K562 (cell line): ENCODE data around the gene ASCC1. TPM values are rescaled to one million over a fixed set of nuclear protein-coding genes. Genes with fewer than 3 reads are reported as not detected.

Experiments
- ATAC-seq: fragments of 200-7000 bp; cut with Tn5 transposase; 3 replicates; pipeline ENCODE4 v1.9.1; 2020; ENCODE audit warnings: moderate library complexity
- BruUV-seq: library from RNA; stranded (reverse); fragments of 400-500 nt; replicated peaks from 2 replicates; lab custom pipeline; 2021; lab: Mats Ljungman, UMichigan
- CTCF ChIA-PET: fragments of 300-600 bp; formaldehyde crosslinking; extraction: SDS; loops from one replicate; lab custom pipeline; 2021; ENCODE audit warnings: low intra/inter-chr PET ratio; lab: Yijun Ruan, JAX
- POLR2A ChIA-PET: fragments of 300-600, 350-650 bp; sonication (Branson Sonifier 250); formaldehyde crosslinking; extraction: SDS; loops from one replicate; lab custom pipeline; 2021; ENCODE audit warnings: antibody characterized with exemption, inconsistent platforms; lab: Yijun Ruan, JAX
- DNase-seq, 4 experiments: peaks; one replicate each; pipeline versions ENCODE4 v3.0.0 to v3.0.0-alpha.2; 2011 to 2018; ENCODE audit warnings: low spot score in 3 of 4, mixed read lengths in 3 of 4; ENCODE audit errors: extremely low read depth in 1 of 4
- FAIRE-seq: peaks from 2 replicates; lab custom pipeline; 2011; peaks lifted over from hg19 to GRCh38; lab: Jason Lieb, UNC
- H2AFZ ChIP-seq: 2 replicates; pipeline ENCODE4 v1.6.0; 2011; ENCODE audit warnings: low read depth, low read length, control low read depth, inconsistent platforms
- H3K27ac ChIP-seq: fragments of 200-600 bp; 3 replicates; pipeline ENCODE4 v1.8.0; 2011; ENCODE audit warnings: low read depth, mild to moderate bottlenecking, control low read depth, inconsistent platforms, low read length, moderate library complexity, mixed read lengths; ENCODE audit errors: extremely low read depth
- H3K27me3 ChIP-seq, 2 experiments: fragments of 300-600 bp in 1 of 2; 2 replicates in 1 of 2; 3 replicates in 1 of 2; pipeline versions ENCODE4 v1.6.0 to v1.8.0; 2011; ENCODE audit warnings: inconsistent platforms in 2 of 2, low read length in 2 of 2, mild to moderate bottlenecking in 1 of 2, mixed read lengths in 1 of 2, moderate library complexity in 1 of 2; ENCODE audit not compliant: control insufficient read depth in 2 of 2, insufficient read depth in 2 of 2
- H3K36me3 ChIP-seq: fragments of 300-600 bp; 3 replicates; pipeline ENCODE4 v1.8.0; 2011; ENCODE audit warnings: mild to moderate bottlenecking, low read length, inconsistent platforms; ENCODE audit not compliant: control insufficient read depth, insufficient read depth
- H3K4me1 ChIP-seq, 2 experiments: fragments of 200-600 bp in 1 of 2; replicated peaks in 1 of 2; 2 replicates in 1 of 2; 3 replicates in 1 of 2; pipeline versions ENCODE4 v1.5.1 to v1.8.0; 2011; ENCODE audit warnings: inconsistent platforms in 2 of 2, low read length in 2 of 2, mild to moderate bottlenecking in 1 of 2, mixed read lengths in 1 of 2, moderate library complexity in 1 of 2; ENCODE audit not compliant: control insufficient read depth in 2 of 2, insufficient read depth in 2 of 2
- H3K4me2 ChIP-seq: 2 replicates; pipeline ENCODE4 v1.6.1; 2011; ENCODE audit warnings: low read length, control low read depth, inconsistent platforms, mixed read lengths; ENCODE audit not compliant: insufficient read depth
- H3K4me3 ChIP-seq: fragments of 200-600 bp; sonication (generic), shearing (Covaris generic); 2 replicates; pipeline ENCODE4 v1.5.1; 2016; ENCODE audit warnings: control low read depth, inconsistent platforms
- H3K79me2 ChIP-seq: fragments of 200-600 bp; 3 replicates; pipeline ENCODE4 v1.8.0; 2011; ENCODE audit warnings: low read length, inconsistent platforms; ENCODE audit not compliant: control insufficient read depth, insufficient read depth
- H3K9ac ChIP-seq, 2 experiments: 2 replicates each; pipeline versions ENCODE4 v1.6.0 to v1.6.1; 2011; ENCODE audit warnings: low read depth in 2 of 2, low read length in 2 of 2, control low read depth in 1 of 2, inconsistent platforms in 1 of 2, mild to moderate bottlenecking in 1 of 2, mixed read lengths in 1 of 2; ENCODE audit not compliant: insufficient read depth in 1 of 2
- H3K9me1 ChIP-seq: one replicate; pipeline ENCODE4 v1.6.0; 2011; ENCODE audit warnings: inconsistent platforms, mild to moderate bottlenecking, low read length, moderate library complexity; ENCODE audit not compliant: control insufficient read depth, insufficient read depth
- H3K9me3 ChIP-seq: replicated peaks from 2 replicates; pipeline ENCODE4 v1.5.1; 2011; ENCODE audit warnings: low read depth, low read length, inconsistent platforms; ENCODE audit not compliant: control insufficient read depth, insufficient read depth
- H4K20me1 ChIP-seq: replicated peaks from 2 replicates; pipeline ENCODE4 v1.6.1; 2011; ENCODE audit warnings: low read length, inconsistent platforms, mixed read lengths; ENCODE audit not compliant: control insufficient read depth, insufficient read depth
- ATF4 ChIP-seq: fragments of 450-650 bp; formaldehyde crosslinking; IDR thresholded peaks from 2 replicates; pipeline ENCODE4 v1.4.0; 2022; ENCODE audit warnings: mild to moderate bottlenecking, moderate library complexity
- ELF1 ChIP-seq: fragments of 200-800 bp; sonication (Bioruptor generic); IDR thresholded peaks from 2 replicates; pipeline ENCODE4 v1.6.1; 2016; ENCODE audit warnings: missing genetic modification characterization, missing compliant biosample characterization
- ETV1 ChIP-seq: fragments of 450-650 bp; conservative IDR thresholded peaks from 2 replicates; pipeline ENCODE4 v1.6.1; 2016; ENCODE audit warnings: missing genetic modification characterization, control low read depth, low read depth, missing compliant biosample characterization
- FOXK1 ChIP-seq: sonication (generic); formaldehyde crosslinking; IDR thresholded peaks from 2 replicates; pipeline ENCODE4 v1.8.0; 2022; ENCODE audit warnings: missing genetic modification reagents, mild to moderate bottlenecking, borderline replicate concordance
- MBD1 ChIP-seq: fragments of 250-450 bp; sonication (Bioruptor Pico); IDR thresholded peaks from 2 replicates; pipeline ENCODE4 v1.8.0; 2022; ENCODE audit warnings: inconsistent platforms
- MXI1 ChIP-seq: IDR thresholded peaks from 2 replicates; pipeline ENCODE4 v1.6.1; 2011; ENCODE audit warnings: low read depth, mild to moderate bottlenecking, improper control_type of control experiment, low read length
- MYNN ChIP-seq, 2 experiments: sonication (generic); formaldehyde crosslinking in 1 of 2; IDR thresholded peaks; 2 replicates each; pipeline versions ENCODE4 v1.5.0 to v1.6.1; 2016 to 2020; ENCODE audit warnings: antibody characterized with exemption in 1 of 2, missing genetic modification reagents in 1 of 2
- PATZ1 ChIP-seq: fragments of 250-450 bp; sonication (Bioruptor Pico); IDR thresholded peaks from 2 replicates; pipeline ENCODE4 v1.5.0; 2020; ENCODE audit warnings: mild to moderate bottlenecking, borderline replicate concordance
- TSHZ1 ChIP-seq: fragments of 250-450 bp; sonication (Bioruptor Pico); IDR thresholded peaks from 2 replicates; pipeline ENCODE4 v1.4.0; 2020; ENCODE audit warnings: mild to moderate bottlenecking, moderate library complexity
- ZNF41 ChIP-seq: fragments of 250-450 bp; sonication (Bioruptor Pico); conservative IDR thresholded peaks from 2 replicates; pipeline ENCODE4 v1.4.0; 2020; ENCODE audit warnings: mild to moderate bottlenecking
- WGBS: fragments of 100-300 bp; shearing (Covaris generic); methylation state at CpG from one replicate; pipeline ENCODE4 v1.1.6; 2016; ENCODE audit warnings: low coverage, mixed read lengths; ENCODE audit not compliant: insufficient coverage; ENCODE audit errors: missing lambda C conversion rate; 5-methylcytosine and 5-hydroxymethylcytosine counted together
- in situ Hi-C: fragments of 300-500 bp; cut with MboI; formaldehyde crosslinking; loops from 4 replicates; pipeline ENCODE4 v1.15.0; 2018; ENCODE audit warnings: inconsistent platforms, mixed read lengths
- intact Hi-C: fragments of 100-400 bp; cut with micrococcal nuclease; formaldehyde crosslinking; loops from 2 replicates; pipeline ENCODE4 v1.14.2; 2022
- polyA plus RNA-seq, 8 experiments: library from polyadenylated mRNA; depleted of rRNA in 4 of 8; stranded (reverse) in 5 of 8; unstranded in 3 of 8; fragments of >200 nt; fragmentation: Nextera tagmentation in 2 of 8; fragmentation: Illumina TruSeq in 1 of 8; extraction: Ambion mirVana in 2 of 8; extraction: Trizol in 1 of 8; gene quantifications; 2 replicates each; pipeline versions ENCODE4 v1.2.1 to v1.2.3, GENCODE V29; 2011 to 2014; ENCODE audit warnings: inconsistent platforms in 1 of 8, missing spikeins in 1 of 8
- total RNA-seq, 7 experiments: library from RNA; depleted of rRNA in 6 of 7; stranded (reverse); fragments of >200 nt in 6 of 7; fragmentation: Illumina TruSeq in 2 of 7; extraction: Trizol in 2 of 7; gene quantifications; 2 replicates each; pipeline versions ENCODE4 v1.2.1 to v1.2.3, GENCODE V29; 2011 to 2021; ENCODE audit warnings: low replicate concordance in 1 of 7

ASCC1 gene
- total and polyA plus RNA-seq, 9 of the 15 experiments (the other 6 are each of a cell fraction or from before 2014, with no cell fraction given), result 31.7 to 73.3 (median 52.8) TPM

- TF ChIP-seq TSHZ1 (CRISPR knock-in tag), result no peak
- TF ChIP-seq ATF4, result no peak
Measured at GRCh38 chr10:72227826-72228225, 11.8 kb upstream of the ASCC1 start (continued).

- 87% methylated on average over 5 of the region's 6 CpGs for WGBS
- H3K27me3 ChIP-seq, result no peaks in the 10 kb centered on the region
- no peaks in the 10 kb centered on the region for H3K9me3 ChIP-seq
- H3K79me2 ChIP-seq, result peaks cover 44% of the 10 kb centered on the region
- H3K4me1 ChIP-seq, result peaks cover 4 to 11% of the 10 kb centered on the region in 2 experiments; a peak in 2 of 5 replicates
- H3K9ac ChIP-seq, result no peak overlapping the region
- H2AFZ ChIP-seq, result no peak overlapping the region
- FAIRE-seq, result no peak
- peaks cover 44% of the 10 kb centered on the region for H3K36me3 ChIP-seq
- no peak for ATAC-seq
- no TSS peak for BruUV-seq
- H3K4me2 ChIP-seq, result no peak overlapping the region
- intact Hi-C loops, result no loop called here
- POLR2A ChIA-PET, result interaction anchor here (0.6 to 9.2 kb wide), 7 partner anchors 10 to 827 kb away, joined by 3 to 70 read pairs (median 4); partner anchors contain the start of genes ANAPC16, ASCC1 and DDIT4
- no peaks in the 10 kb centered on the region for H3K9me1 ChIP-seq
- no peak overlapping the region for H3K27ac ChIP-seq
- no peak for DNase-seq
- in situ Hi-C loops, result loop anchor here (10.0 kb wide), 1 partner anchor 322 kb away; no protein-coding TSS in a partner anchor
- no peak overlapping the region for H3K4me3 ChIP-seq
- CTCF ChIA-PET, result no interaction called here
- no peaks in the 10 kb centered on the region for H4K20me1 ChIP-seq
- TF ChIP-seq FOXK1 (CRISPR knock-in tag) (no peak), MYNN (IDR thresholded peaks at IDR 0.05) (no peak), MYNN (CRISPR knock-in tag; IDR thresholded peaks at IDR 0.05) (no peak), PATZ1 (CRISPR knock-in tag) (no peak), ELF1 (no peak), ETV1 (tag) (no peak), MXI1 (no peak), MBD1 (CRISPR knock-in tag) (no peak), ZNF41 (CRISPR knock-in tag) (no peak)
Measured at GRCh38 chr10:72226418-72227027, 10.4 kb upstream of the ASCC1 start.
